ENCODE data around the gene PAQR4.

The PAQR4 gene

DNA sequence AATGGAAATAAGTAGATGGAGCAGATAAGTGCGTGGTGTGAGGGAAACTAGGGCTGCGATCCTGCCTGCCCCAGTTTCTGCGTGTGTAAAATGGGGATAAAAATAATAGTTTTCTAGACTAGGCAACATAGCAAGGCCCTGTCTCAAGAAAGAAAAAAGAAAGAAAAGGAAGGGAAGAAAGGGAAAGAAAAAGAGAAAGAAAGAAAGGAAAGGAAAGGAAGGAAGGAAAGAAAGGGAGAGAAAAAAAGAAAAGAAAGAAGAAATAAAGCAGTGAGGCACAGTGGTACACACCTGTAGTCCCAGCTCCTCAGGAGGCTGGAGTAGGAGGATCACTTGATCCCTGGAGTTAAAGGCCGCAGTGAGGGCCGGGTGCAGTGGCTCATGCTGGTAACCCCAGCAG is 13.3 kb downstream of the PAQR4 start:
- H3K4me3 ChIP-seq: no peak overlapping the region
- TF ChIP-seq, protein P1, sequence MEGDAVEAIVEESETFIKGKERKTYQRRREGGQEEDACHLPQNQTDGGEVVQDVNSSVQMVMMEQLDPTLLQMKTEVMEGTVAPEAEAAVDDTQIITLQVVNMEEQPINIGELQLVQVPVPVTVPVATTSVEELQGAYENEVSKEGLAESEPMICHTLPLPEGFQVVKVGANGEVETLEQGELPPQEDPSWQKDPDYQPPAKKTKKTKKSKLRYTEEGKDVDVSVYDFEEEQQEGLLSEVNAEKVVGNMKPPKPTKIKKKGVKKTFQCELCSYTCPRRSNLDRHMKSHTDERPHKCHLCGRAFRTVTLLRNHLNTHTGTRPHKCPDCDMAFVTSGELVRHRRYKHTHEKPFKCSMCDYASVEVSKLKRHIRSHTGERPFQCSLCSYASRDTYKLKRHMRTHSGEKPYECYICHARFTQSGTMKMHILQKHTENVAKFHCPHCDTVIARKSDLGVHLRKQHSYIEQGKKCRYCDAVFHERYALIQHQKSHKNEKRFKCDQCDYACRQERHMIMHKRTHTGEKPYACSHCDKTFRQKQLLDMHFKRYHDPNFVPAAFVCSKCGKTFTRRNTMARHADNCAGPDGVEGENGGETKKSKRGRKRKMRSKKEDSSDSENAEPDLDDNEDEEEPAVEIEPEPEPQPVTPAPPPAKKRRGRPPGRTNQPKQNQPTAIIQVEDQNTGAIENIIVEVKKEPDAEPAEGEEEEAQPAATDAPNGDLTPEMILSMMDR (IDR thresholded peaks at IDR 0.05): no peak
- DNase-seq (ENCODE audit: low spot score): no peak
- no peak overlapping the region for H3K27ac ChIP-seq

DNA sequence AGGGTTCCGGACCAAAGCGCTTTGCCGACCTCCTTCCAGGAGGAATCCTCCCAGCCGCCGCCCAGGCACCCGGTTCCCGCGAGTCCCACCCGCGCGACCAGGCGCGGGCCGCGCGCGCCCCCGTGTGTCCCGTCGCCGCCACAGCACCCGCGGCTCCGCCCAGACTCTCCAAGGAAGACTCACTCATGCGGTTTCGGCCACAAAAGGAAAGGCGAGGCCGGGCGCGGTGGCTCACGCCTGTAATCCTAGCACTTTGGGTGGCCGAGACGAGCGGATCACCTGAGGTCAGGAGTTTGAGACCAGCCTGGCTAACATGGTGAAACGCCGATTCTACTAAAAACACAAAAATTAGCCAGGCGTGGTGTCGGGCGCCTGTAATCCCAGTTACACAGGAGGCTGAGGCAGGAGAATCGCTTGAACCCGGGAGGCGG is 14.6 kb downstream of the PAQR4 start:
- TF ChIP-seq, protein P1 (IDR thresholded peaks at IDR 0.05): peak; percentile 99
- H3K27ac ChIP-seq: no peak overlapping the region
- peak overlapping the region; percentile 36 for H3K4me3 ChIP-seq
- peak; percentile 84 for DNase-seq (ENCODE audit: low spot score)

DNA sequence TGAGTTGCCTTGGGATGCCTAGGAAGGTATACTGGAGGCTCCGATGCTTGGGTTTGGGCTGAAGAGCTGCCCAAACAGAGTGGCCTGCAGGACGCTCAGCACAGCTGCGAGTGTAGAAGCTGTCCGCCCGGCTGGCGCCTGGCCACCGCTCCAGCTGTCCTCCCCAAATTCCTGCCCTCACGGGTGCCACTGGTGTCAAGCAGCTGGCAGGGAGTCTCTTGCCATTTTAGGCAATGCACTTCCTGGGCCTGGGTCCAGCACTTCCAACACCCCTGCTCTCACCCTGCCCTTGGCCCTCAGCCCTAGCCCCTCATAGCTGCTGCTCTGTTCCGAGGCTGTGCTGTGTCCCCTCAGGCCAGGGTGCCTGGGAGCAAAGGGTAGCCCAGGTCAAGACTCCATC is 16.3 kb downstream of the PAQR4 start:
- Histone ChIP-seq H3K27ac (peak overlapping the region; percentile 0 to 68), H3K4me3 (no peak overlapping the region)
- TF ChIP-seq, protein P1 (IDR thresholded peaks at IDR 0.05): no peak
- DNase-seq (ENCODE audit: low spot score): no peak

DNA sequence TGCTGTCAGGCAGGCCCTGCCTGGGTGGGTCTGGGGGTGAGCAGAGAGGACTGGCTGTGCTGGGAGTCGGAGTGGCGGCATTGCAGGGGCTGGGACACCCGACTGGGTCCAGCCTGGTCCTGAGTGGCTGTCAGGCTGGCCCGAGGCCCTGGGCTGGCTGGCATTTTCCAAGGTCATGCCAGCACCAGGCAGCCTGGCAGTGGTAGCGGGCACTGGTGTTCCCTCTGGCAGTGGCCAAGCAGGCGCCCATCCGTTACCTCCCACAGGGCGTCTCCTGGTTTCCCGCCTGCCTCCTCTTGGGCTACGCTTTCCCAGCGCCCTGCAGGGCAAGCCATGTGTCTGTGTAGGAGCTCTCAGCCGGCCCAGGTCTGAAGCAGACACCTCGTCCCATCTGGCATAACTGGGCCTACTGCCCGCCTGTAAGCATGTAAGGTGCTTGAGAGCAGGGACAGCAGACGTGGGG is 16.8 kb downstream of the PAQR4 start:
- TF ChIP-seq, protein P1 (IDR thresholded peaks at IDR 0.05): no peak
- DNase-seq (ENCODE audit: low spot score): no peak
- Histone ChIP-seq H3K27ac (peak overlapping the region; percentile 0 to 68), H3K4me3 (no peak overlapping the region)

DNA sequence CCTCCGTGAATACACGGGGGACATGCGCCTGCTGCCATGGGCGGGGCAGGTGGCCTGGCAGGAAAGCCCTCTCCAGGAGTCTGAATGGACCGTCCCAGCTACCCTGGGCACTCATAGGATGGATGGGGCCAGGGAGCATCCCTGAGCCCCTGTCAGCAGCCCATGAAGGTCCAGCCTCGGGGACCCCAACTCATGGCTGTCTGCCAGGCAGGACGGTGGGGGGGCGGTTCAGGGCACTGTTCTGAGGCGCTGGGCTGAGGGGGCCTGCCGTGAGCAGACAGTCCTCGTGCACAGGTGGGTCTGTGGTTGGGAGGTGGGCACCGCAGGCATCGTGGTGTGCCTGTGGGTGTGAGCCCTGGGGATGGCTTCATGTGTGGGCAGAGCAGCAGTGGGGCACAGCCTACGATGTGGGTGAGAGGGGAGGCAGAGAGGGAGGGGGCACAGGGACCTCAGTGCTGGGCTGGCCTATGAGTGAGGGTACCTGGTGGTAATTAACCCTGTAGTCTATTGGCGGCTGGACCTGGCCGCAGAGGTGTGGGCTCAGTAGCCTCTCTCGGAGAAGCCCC is 17.6 kb downstream of the PAQR4 start:
- TF ChIP-seq, protein P1 (IDR thresholded peaks at IDR 0.05): no peak
- no peak for DNase-seq (ENCODE audit: low spot score)
- Histone ChIP-seq H3K27ac (no peak overlapping the region), H3K4me3 (no peak overlapping the region)

DNA sequence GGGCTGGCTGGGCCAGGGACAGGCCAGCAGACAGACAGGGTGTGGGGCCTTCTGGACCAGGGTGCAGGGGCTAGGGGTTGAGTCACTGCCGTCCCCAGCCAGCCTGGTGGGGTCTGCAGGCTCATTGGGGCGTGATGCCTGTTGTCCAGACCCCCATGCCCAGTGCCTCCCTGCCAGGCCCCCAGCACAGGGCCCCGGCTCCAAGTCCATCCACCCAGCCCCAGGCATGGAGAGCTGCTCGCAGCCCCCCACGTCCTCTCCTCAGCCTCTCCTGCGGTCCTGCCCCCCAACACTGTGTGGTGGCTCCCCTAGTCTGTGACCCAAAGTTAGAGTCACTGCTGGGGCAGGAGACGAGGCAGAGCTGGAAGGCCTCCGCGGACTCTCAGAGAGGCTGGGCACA is 18.1 kb downstream of the PAQR4 start:
- no peak for DNase-seq (ENCODE audit: low spot score)
- no peak overlapping the region for H3K27ac ChIP-seq
- TF ChIP-seq, protein P1 (IDR thresholded peaks at IDR 0.05): no peak
- H3K4me3 ChIP-seq: no peak overlapping the region

DNA sequence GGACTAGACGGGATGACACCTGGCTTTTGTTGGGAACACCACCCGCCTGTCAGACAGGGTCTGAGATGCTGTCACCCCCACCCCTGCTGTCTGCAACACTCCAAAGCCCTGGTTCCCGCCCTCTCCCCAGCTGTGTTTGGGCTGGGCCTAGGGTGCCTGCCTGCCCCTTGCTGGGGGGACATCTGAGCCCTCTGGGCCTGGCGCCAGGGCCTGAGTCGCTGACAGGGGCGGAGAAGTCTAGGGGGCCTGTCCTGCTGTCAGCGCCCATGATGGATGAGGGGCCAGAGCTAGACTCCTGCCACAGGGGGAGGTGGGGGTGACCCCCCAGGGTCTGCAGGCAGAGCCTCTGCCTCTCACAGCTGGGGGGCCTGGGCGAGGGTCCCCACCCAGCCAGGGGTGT is 18.7 kb downstream of the PAQR4 start:
- TF ChIP-seq, protein P1 (IDR thresholded peaks at IDR 0.05): no peak
- no peak for DNase-seq (ENCODE audit: low spot score)
- no peak overlapping the region for H3K4me3 ChIP-seq
- H3K27ac ChIP-seq: no peak overlapping the region

Data from coronary artery (tissue), 2 donors.